GM21390 (cell line): ENCODE data around the gene UPB1.

Experiments
- ATAC-seq: cut with Tn5 transposase; IDR thresholded peaks from one replicate; pipeline ENCODE4 v1.9.1; 2021; ENCODE audit not compliant: unreplicated experiment

Gene UPB1

DNA sequence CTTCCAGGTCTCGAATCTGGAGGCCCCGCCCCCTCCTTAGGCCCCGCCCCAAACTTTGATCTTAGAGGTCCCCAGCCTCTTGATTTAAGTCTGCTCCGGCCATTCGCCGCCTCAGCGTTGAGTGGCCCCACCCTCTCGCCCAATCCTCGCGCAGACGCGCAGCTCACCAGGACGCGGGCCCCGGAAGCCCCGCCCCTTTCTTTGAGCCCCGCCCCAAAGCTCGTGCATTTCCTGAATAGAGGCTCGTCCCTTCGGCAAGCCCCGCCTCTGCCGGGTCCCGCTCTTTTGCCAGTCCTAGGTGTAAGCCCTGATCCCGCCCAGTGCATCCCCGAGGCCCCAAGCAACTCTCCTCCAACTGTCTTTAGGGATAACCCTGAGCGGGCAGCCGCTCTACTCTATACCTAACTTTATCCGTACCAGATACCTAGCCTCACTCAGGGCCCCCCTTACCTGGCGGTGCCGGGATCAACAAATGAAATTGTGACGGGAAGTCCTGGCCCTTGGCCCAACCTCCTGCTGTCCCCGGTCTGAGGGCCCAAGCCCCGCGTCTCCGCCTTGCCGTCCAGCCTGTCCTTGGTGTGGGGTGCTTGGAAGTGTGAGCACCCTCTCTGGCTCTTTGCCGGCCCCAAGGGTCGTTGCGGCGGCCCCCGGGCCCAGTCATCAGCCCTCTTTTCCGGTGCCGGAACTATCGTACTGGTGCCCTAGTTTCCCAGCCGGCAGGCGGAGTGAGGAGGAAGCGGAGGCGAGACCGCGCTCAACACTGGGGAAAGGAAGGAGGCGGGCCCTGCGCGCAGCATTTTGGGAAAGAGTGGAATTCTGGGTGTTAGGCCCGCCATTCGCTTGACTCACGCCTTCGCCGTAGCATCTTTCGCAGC, 60.3 kb downstream of the UPB1 start, which contains the start of gene SNRPD3:
SNRPD3 (plus strand) TSS at position 835 of the 875 bp plus-strand sequence. CDS start 1,676 bp downstream, outside the sequence.
- ATAC-seq, result peak; percentile 67

DNA sequence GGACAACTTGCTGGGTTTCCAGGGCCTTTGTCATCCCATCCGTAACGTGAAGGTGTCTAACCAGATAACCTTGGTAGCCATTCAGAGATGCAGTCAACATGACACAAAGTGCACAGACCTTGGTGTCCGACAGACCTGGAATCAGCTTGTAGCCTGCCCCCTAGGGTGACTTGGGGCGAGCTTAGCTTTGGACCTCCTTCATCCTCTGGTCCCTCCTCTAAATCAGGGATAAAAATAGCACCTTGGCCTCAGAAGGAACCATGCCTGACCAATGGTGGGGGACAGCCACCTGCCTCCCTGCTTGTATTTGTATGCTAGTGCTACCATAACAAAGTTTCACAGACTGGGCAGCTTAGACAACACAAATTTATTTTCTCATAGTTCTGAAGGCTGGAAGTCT, 64.3 kb downstream of the UPB1 start:
- no peak for ATAC-seq

DNA sequence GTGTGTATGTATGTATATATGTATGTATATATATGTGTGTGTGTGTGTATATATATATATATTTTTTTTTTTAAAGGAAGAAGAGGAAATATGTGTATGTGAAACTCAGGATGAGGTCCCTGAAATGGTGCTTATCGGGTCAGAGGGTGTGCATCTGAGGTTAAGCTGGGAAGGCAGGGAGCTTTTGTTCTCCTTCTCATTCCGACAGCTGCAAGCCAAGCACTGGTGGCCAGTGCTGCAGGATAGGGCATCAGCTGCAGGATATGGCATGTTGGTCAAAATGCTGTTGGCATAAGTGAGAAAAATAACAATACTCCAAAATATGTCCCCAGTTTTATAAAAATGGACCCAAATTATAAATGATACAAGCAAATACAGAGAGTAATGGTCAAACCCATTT, 68.1 kb downstream of the UPB1 start:
- ATAC-seq, result no peak

DNA sequence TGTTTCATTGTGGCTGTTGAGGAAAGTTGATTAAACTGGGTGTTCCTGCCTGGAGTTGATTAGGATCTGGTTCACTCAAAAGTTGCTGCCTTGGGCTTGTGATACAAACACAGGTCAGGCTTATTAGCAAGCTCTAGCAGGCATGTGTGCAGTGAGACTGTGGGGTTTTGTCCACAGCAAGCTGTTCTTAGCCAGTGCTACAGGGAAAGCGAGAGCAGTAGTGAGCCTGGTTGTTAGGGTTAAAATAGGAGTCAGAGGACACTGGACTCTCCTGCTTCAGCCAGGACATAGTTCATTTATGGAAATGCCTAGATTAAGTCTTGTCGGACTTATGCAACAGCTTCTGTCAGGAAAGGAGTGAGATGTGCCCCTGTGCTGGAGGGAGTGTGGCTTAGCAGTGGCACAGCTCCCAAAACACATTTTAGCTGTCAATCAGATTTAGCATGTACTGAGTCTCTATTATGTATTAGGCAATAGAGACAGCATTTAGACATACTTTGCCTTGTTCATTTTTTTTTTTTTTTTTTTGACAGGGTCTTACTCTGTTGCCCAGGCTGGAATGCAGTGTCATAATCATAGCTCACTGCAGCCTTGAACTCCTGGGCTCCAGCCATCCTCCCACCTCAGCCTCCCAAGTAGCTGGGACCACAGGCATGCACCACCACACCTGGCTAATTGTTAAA, 69.4 kb downstream of the UPB1 start:
- no peak for ATAC-seq

DNA sequence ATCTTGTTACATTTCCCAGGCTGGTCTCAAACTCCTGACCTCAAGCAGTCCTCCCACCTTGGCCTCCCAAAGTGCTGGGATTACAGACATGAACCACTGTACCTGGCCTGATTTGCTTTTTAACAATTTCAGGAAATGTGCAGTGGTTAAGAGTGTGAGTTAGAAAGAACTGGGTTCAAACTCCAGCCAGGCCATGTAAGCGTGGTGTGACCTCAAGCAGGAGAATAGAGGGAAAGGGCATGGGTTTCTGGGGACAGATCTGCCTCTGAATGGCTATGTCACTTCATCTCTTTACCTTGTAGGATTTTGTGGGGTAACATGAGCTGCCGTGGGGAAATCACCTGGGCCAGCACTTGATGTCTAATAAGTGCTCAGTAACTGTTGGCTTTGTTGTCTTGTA, 69.9 kb downstream of the UPB1 start:
- no peak for ATAC-seq

DNA sequence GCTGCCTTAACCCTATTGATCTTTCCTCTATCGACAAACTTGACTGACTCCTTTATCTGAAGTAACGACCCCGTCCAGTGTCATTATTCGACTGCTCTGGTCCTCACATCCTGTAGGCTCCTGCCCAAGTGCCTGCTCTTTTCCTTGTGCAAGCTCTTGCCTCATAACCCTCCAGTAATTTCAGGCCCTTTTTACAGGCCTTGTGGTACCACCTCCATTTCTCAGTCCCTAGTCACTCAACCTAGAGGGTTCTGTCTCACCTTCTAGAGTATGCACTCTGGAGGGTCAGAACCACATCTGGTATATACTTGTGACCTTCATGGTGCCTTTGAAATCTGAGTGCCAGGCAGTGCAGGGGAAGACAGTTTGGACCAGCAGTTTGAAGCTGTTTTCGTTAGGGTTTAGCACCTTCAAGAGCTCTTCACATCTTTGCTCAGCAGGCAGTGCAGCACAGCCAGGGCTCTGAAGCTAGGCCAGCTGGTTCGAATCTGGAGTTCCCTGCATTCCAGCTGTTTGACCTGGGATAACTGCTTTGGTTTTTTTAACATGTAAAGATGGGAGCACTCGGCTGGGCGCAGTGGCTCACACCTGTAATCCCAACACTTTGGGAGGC, 71.9 kb downstream of the UPB1 start:
- no peak for ATAC-seq

DNA sequence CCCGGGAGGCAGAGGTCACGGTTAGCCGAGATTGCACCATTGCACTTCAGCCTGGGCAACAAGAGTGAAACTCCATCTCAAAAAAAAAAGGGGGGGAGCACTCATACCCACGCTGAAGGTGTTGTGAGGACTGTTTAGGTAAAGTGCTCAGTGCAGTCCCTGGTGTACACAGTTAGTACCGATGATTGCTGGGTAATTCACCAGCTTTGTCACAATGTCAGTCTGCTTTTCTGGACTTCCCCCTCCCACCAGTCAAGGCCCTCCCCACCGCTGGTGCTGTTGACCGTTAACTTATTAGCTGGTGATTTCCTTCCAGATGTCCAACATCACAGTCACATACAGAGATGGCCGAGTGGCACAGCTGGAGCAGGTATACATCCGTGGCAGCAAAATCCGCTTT, 72.5 kb downstream of the UPB1 start:
- no peak for ATAC-seq

DNA sequence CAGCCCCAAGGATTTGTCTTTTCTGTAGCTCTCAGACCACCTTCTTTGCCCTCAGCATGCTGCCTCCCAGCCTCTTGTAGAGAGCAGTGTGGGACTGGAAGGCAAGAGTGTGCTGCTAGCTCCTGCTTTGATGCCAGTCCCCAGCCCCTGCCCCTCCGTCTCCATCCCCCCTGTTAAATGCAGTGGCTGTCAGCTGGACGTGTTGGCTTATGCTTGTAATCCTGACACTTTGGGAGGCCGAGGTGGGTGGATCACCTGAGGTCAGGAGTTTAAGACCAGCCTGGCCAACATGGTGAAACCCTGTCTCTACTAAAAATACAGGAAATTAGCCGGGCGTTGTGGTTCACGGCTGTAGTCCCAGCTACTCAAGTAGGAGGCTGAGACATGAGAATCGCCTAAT, 76.1 kb downstream of the UPB1 start:
- no peak for ATAC-seq

DNA sequence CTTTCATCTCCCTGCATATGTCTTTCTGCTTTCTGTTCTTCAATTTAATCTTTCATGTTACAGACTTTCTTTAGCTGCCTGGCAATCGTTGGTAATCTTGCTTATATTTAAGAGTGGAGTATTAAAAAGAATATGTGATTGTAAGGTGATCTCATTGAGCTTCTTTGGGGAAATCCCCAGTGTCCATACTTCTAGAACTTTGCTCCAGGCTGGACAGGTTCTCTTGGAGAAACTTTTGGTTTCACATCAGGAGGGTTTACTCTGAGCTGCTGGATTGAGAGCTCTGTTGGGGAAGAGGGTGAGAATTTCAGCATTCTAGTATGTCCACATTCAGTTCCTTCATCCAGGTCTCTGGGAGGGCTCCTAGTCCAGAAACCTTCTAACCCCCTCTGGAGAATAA, 81.6 kb downstream of the UPB1 start:
- ATAC-seq, result no peak
